PC-3 (cell line): Measurements from ENCODE around the gene SYT7. TPM values are rescaled to one million over a fixed set of nuclear protein-coding genes. Genes with fewer than 3 reads are reported as not detected.

Experiments
- ATAC-seq: fragments of 200-7000 bp; cut with Tn5 transposase; 2 replicates; pipeline ENCODE4 v1.9.1; 2020; ENCODE audit warnings: mild to moderate bottlenecking, moderate library complexity
- BruUV-seq: library from RNA; stranded (reverse); fragments of 400-500 nt; replicated peaks from 2 replicates; lab custom pipeline; 2021; lab: Mats Ljungman, UMichigan
- CTCF ChIA-PET: fragments of 300-600 bp; sonication (Branson Sonifier 250); formaldehyde crosslinking; loops from one replicate; lab custom pipeline; 2022; ENCODE audit warnings: antibody characterized with exemption; lab: Charles Lee
- POLR2A ChIA-PET: fragments of 300-600 bp; sonication (Branson Sonifier 250); formaldehyde crosslinking; loops from one replicate; lab custom pipeline; 2022; ENCODE audit warnings: antibody characterized with exemption; ENCODE audit not compliant: unreplicated experiment; lab: Charles Lee
- DNase-seq: peaks from one replicate; pipeline ENCODE4 v3.0.0-alpha.2; 2015
- H2AFZ ChIP-seq: fragments of 300-600 bp; sonication (generic); 2 replicates; pipeline ENCODE4 v1.6.0; 2016; ENCODE audit warnings: antibody characterized with exemption, low read length
- H3F3A ChIP-seq: fragments of 300-600 bp; sonication (generic); one replicate; pipeline ENCODE4 v1.6.0; 2017; ENCODE audit warnings: antibody characterized with exemption, low read length, control low read depth, mild to moderate bottlenecking; ENCODE audit not compliant: unreplicated experiment
- H3K27ac ChIP-seq: fragments of 300-600 bp; sonication (generic); 2 replicates; pipeline ENCODE4 v1.5.1; 2016; ENCODE audit warnings: mild to moderate bottlenecking, low read length
- H3K27me3 ChIP-seq: fragments of 300-600 bp; sonication (generic); 2 replicates; pipeline ENCODE4 v1.6.1; 2016; ENCODE audit warnings: low read length, mixed read lengths
- H3K36me3 ChIP-seq: fragments of 300-600 bp; sonication (generic); 2 replicates; pipeline ENCODE4 v1.6.1; 2016; ENCODE audit warnings: low read depth, mixed run types, low read length, mixed read lengths
- H3K4me1 ChIP-seq: fragments of 300-600 bp; sonication (generic); 2 replicates; pipeline ENCODE4 v1.5.1; 2016; ENCODE audit warnings: low read length; ENCODE audit not compliant: insufficient read depth
- H3K4me2 ChIP-seq: fragments of 300-600 bp; sonication (generic); 2 replicates; pipeline ENCODE4 v1.6.0; 2016; ENCODE audit warnings: low read length
- H3K4me3 ChIP-seq: fragments of 300-600 bp; sonication (generic); 2 replicates; pipeline ENCODE4 v1.5.1; 2016; ENCODE audit warnings: mild to moderate bottlenecking, low read length, mixed read lengths
- H3K79me2 ChIP-seq: fragments of 300-600 bp; sonication (generic); 2 replicates; pipeline ENCODE4 v1.6.1; 2017; ENCODE audit warnings: low read length, mixed read lengths
- H3K9ac ChIP-seq: fragments of 300-600 bp; sonication (generic); 2 replicates; pipeline ENCODE4 v1.6.0; 2016; ENCODE audit warnings: mild to moderate bottlenecking, low read length
- H3K9me2 ChIP-seq: fragments of 300-600 bp; sonication (generic); replicated peaks from 2 replicates; pipeline ENCODE4 v1.6.1; 2016; ENCODE audit warnings: mixed run types, low read length, mixed read lengths
- H3K9me3 ChIP-seq: fragments of 300-600 bp; sonication (generic); 2 replicates; pipeline ENCODE4 v1.6.1; 2016; ENCODE audit warnings: low read length, mixed read lengths
- H4K20me1 ChIP-seq: fragments of 300-600 bp; sonication (generic); 2 replicates; pipeline ENCODE4 v1.6.1; 2016; ENCODE audit warnings: low read length, mixed read lengths
- EZH2 ChIP-seq: fragments of 300-600 bp; sonication (generic); IDR thresholded peaks from one replicate; pipeline ENCODE4 v1.6.1; 2017; ENCODE audit warnings: antibody characterized with exemption, mild to moderate bottlenecking, low read length; ENCODE audit not compliant: unreplicated experiment
- EZH2phosphoT487 ChIP-seq: fragments of 300-600 bp; sonication (generic); IDR thresholded peaks from 2 replicates; pipeline ENCODE4 v1.6.1; 2018; ENCODE audit warnings: mild to moderate bottlenecking, antibody characterized with exemption, low read length, borderline replicate concordance
- intact Hi-C: fragments of 100-400 bp; cut with micrococcal nuclease; formaldehyde crosslinking; loops from 2 replicates; pipeline ENCODE4 v1.9.0; 2023
- total RNA-seq: library from RNA; depleted of rRNA; stranded (reverse); fragments of >200 nt; gene quantifications from 2 replicates; pipeline ENCODE4 v1.2.3, GENCODE V29; 2014
- TF ChIP-seq, protein P1 (sequence below): fragments of 300-600 bp; sonication (generic); conservative IDR thresholded peaks from 2 replicates; pipeline ENCODE4 v1.5.1; 2017; ENCODE audit warnings: antibody characterized with exemption, low read depth, mild to moderate bottlenecking, low read length

The SYT7 gene
- total RNA-seq, 1 experiment from 2014 or later, result 23.2 TPM

DNA sequence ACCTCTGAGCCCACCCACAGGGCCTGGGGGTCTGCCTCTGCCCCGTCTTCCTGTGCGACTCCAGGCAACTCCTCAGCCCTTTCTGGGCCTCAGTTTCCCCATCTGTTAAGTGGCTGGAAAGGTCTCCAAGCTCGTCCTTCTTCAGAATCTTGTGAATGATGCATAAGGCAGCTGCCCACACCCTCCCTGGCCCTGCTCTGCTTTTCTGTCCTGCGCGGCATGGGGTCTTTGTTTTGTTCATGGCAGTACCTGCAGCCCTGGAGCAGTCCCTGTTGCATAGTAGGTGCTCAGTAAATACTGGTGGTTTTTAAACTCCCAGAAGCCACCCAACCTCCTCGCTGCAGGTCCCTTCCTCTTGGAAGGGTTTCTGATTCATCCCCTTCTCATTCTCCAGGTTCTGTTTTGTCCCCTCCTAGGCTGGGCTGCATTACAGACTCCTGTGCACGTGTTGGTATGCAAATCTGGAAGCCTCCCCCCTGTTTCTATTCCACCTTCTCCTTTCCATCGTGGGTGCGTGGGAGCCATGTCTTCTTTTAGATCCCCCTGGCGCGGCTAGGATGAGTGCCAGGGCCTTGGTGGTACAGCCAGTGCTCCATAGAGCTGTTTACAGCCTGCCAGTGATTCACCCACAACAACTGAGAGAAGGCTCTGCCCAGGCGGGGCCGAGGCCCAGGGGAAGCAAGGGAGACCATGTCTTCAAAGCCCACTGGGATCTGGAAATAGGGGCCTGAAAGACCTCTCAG lies 19.3 kb upstream of the SYT7 start:
- Histone ChIP-seq H3K27me3 (no peaks in the 10 kb centered on the region), H3K4me2 (no peak overlapping the region), H3K9ac (no peak overlapping the region), H3K9me2 (no peaks in the 10 kb centered on the region), H3K79me2 (no peaks in the 10 kb centered on the region), H3K4me1 (peaks cover 43% of the 10 kb centered on the region), H3K4me3 (no peak overlapping the region), H2AFZ (no peak overlapping the region), H3K9me3 (no peaks in the 10 kb centered on the region), H3K36me3 (no peaks in the 10 kb centered on the region), H3F3A (no peaks in the 10 kb centered on the region), H4K20me1 (no peaks in the 10 kb centered on the region), H3K27ac (no peak overlapping the region)
- DNase-seq (no peak), ATAC-seq (no peak)
- ChIA-PET POLR2A (no interaction called here), CTCF (no interaction called here)
- no TSS peak for BruUV-seq
- TF ChIP-seq EZH2, result no peak
- TF ChIP-seq, protein P1, sequence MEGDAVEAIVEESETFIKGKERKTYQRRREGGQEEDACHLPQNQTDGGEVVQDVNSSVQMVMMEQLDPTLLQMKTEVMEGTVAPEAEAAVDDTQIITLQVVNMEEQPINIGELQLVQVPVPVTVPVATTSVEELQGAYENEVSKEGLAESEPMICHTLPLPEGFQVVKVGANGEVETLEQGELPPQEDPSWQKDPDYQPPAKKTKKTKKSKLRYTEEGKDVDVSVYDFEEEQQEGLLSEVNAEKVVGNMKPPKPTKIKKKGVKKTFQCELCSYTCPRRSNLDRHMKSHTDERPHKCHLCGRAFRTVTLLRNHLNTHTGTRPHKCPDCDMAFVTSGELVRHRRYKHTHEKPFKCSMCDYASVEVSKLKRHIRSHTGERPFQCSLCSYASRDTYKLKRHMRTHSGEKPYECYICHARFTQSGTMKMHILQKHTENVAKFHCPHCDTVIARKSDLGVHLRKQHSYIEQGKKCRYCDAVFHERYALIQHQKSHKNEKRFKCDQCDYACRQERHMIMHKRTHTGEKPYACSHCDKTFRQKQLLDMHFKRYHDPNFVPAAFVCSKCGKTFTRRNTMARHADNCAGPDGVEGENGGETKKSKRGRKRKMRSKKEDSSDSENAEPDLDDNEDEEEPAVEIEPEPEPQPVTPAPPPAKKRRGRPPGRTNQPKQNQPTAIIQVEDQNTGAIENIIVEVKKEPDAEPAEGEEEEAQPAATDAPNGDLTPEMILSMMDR, result no peak
- TF ChIP-seq EZH2phosphoT487, result no peak
- intact Hi-C loops, result no loop called here

DNA sequence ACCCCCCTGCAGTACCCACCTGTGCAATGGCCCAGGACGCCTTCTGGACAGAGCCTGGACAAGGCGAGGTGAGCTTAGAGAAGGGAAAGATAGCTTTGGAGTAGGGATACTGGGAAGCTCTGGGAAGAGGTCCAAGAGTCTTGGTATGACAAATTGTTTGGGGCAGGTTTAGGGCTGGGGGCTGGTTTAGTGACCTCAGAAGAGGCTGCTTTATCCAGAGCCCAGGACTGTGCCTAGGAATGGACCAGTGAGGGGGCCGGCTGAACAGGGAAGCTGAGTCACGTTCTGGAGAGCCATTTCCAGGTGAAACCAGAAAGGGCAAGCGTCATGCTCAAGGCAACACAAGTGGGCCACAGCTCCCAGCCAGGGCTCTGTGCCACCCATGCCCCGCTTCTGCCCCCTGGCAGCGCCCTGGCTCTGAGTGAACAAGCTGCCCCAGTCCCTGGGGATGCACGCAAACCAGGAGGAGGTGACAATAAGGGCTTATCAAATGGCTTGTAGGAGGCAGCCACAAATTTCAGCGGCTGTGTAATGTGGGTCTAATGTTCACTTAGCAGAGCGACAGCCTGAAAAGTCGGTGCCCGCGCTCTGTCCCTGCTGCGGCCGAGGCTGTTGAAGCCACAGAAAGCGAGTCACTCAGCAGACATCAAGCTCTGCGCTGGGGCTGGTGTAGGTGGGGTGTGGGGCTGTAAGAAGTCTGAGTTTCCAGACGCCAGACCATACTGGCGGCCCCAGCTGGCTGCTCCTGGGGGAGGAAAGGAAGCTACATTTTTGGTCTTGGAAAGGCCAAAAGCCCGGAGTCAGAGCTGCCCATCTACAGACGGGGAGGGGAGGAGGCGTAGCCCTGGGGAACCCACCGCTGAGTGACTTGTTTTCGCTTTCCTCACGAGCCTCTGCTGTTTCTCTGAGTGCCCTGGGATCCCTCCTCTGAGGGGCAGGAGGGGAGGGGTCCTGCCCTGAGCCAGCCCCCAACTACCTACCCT lies 18.3 kb upstream of the SYT7 start:
- Histone ChIP-seq H3K27me3 (no peaks in the 10 kb centered on the region), H3K4me1 (peaks cover 44% of the 10 kb centered on the region), H3K36me3 (no peaks in the 10 kb centered on the region), H3F3A (no peaks in the 10 kb centered on the region), H3K27ac (no peak overlapping the region), H2AFZ (no peak overlapping the region), H3K9me3 (no peaks in the 10 kb centered on the region), H3K4me3 (no peak overlapping the region), H4K20me1 (no peaks in the 10 kb centered on the region), H3K9ac (no peak overlapping the region), H3K9me2 (no peaks in the 10 kb centered on the region), H3K4me2 (no peak overlapping the region), H3K79me2 (no peaks in the 10 kb centered on the region)
- ChIA-PET CTCF (interaction anchor here (0.5 to 0.7 kb wide), 2 partner anchors 36 to 40 kb away, joined by 3 read pairs; no protein-coding TSS in a partner anchor), POLR2A (no interaction called here)
- intact Hi-C loops, result no loop called here
- ATAC-seq (no peak), DNase-seq (peak; percentile 44)
- TF ChIP-seq EZH2phosphoT487 (no peak), EZH2 (no peak)
- TF ChIP-seq, protein P1, result no peak
- no TSS peak for BruUV-seq
